HEK293T (cell line): ENCODE measurements around the gene CASKIN2.

Experiments used
- CTCF ChIA-PET: fragments of 350-600 bp; formaldehyde crosslinking; extraction: SDS; loops from one replicate; lab custom pipeline; 2021; ENCODE audit warnings: antibody characterized with exemption, inconsistent platforms; lab: Yijun Ruan, JAX
- POLR2A ChIA-PET: fragments of 350-600 bp; formaldehyde crosslinking; extraction: SDS; loops from one replicate; lab custom pipeline; 2020; ENCODE audit warnings: antibody characterized with exemption, inconsistent platforms; lab: Yijun Ruan, JAX
- DNase-seq: peaks from one replicate; pipeline ENCODE4 v3.0.0; 2012; ENCODE audit warnings: mixed read lengths; ENCODE audit errors: extremely low spot score
- ARNT ChIP-seq: fragments of 450-650 bp; IDR thresholded peaks from 2 replicates; pipeline ENCODE4 v1.6.1; 2017; ENCODE audit warnings: mild to moderate bottlenecking
- BHLHE40 ChIP-seq: fragments of 450-650 bp; IDR thresholded peaks from 2 replicates; pipeline ENCODE4 v1.6.1; 2016; ENCODE audit warnings: mild to moderate bottlenecking, moderate library complexity, borderline replicate concordance
- CTBP1 ChIP-seq: fragments of 450-650 bp; IDR thresholded peaks from 2 replicates; pipeline ENCODE4 v1.6.1; 2016; ENCODE audit warnings: borderline replicate concordance
- ELF4 ChIP-seq: fragments of 450-650 bp; IDR thresholded peaks from 2 replicates; pipeline ENCODE4 v1.6.1; 2017; ENCODE audit warnings: antibody characterized with exemption
- FOXA1 ChIP-seq: fragments of 450-650 bp; IDR thresholded peaks from 2 replicates; pipeline ENCODE4 v1.6.1; 2016; ENCODE audit warnings: mild to moderate bottlenecking
- FOXK2 ChIP-seq: fragments of 450-650 bp; IDR thresholded peaks from 2 replicates; pipeline ENCODE4 v1.6.1; 2016; ENCODE audit warnings: mild to moderate bottlenecking
- FOXM1 ChIP-seq: fragments of 450-650 bp; IDR thresholded peaks from 2 replicates; pipeline ENCODE4 v1.6.1; 2017; ENCODE audit warnings: mild to moderate bottlenecking, borderline replicate concordance
- HDGF ChIP-seq: fragments of 450-650 bp; IDR thresholded peaks from 2 replicates; pipeline ENCODE4 v1.6.1; 2017; ENCODE audit warnings: antibody characterized with exemption, borderline replicate concordance
- L3MBTL2 ChIP-seq: fragments of 450-650 bp; conservative IDR thresholded peaks from 2 replicates; pipeline ENCODE4 v1.6.1; 2016; ENCODE audit warnings: mild to moderate bottlenecking
- LEF1 ChIP-seq: fragments of 450-650 bp; IDR thresholded peaks from 2 replicates; pipeline ENCODE4 v1.6.1; 2017; ENCODE audit warnings: mild to moderate bottlenecking, borderline replicate concordance
- NFRKB ChIP-seq: fragments of 450-650 bp; IDR thresholded peaks from 2 replicates; pipeline ENCODE4 v1.6.1; 2016; ENCODE audit warnings: mild to moderate bottlenecking, moderate library complexity
- SP1 ChIP-seq: fragments of 450-650 bp; IDR thresholded peaks from 2 replicates; pipeline ENCODE4 v1.6.1; 2017
- SUZ12 ChIP-seq: fragments of 450-650 bp; IDR thresholded peaks from 2 replicates; pipeline ENCODE4 v1.6.1; 2016; ENCODE audit warnings: mild to moderate bottlenecking
- TARDBP ChIP-seq: fragments of 450-650 bp; IDR thresholded peaks from 2 replicates; pipeline ENCODE4 v1.6.1; 2016
- ZNF384 ChIP-seq: fragments of 450-650 bp; IDR thresholded peaks from 2 replicates; pipeline ENCODE4 v1.6.1; 2016
- TF ChIP-seq, protein P1 (sequence below): fragments of 450-650 bp; IDR thresholded peaks from 2 replicates; pipeline ENCODE4 v1.6.1; 2016

CASKIN2 gene

GRCh38 chr17:75496005-75496404, 19.3 kb downstream of the CASKIN2 start:
- no peak for DNase-seq
- TF ChIP-seq FOXM1 = no peak
- no peak for TF ChIP-seq FOXK2
- TF ChIP-seq TARDBP = no peak
- no peak for TF ChIP-seq NFRKB
- no peak for TF ChIP-seq SP1
- TF ChIP-seq ZNF384 = no peak
- no peak for TF ChIP-seq HDGF
- no peak for TF ChIP-seq BHLHE40
- no peak for TF ChIP-seq FOXA1
- TF ChIP-seq ELF4 = no peak
- no peak for TF ChIP-seq ARNT
- TF ChIP-seq L3MBTL2 = no peak
- no peak for TF ChIP-seq LEF1
- no peak for TF ChIP-seq CTBP1
- TF ChIP-seq, protein P1, sequence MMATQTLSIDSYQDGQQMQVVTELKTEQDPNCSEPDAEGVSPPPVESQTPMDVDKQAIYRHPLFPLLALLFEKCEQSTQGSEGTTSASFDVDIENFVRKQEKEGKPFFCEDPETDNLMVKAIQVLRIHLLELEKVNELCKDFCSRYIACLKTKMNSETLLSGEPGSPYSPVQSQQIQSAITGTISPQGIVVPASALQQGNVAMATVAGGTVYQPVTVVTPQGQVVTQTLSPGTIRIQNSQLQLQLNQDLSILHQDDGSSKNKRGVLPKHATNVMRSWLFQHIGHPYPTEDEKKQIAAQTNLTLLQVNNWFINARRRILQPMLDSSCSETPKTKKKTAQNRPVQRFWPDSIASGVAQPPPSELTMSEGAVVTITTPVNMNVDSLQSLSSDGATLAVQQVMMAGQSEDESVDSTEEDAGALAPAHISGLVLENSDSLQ = no peak
- no peak for TF ChIP-seq SUZ12
- POLR2A ChIA-PET = interaction anchor here (0.6 to 1.4 kb wide), 2 partner anchors 11 to 40 kb away, joined by 4 to 5 read pairs; partner anchors contain the start of gene TMEM94
- CTCF ChIA-PET = no interaction called here

DNA sequence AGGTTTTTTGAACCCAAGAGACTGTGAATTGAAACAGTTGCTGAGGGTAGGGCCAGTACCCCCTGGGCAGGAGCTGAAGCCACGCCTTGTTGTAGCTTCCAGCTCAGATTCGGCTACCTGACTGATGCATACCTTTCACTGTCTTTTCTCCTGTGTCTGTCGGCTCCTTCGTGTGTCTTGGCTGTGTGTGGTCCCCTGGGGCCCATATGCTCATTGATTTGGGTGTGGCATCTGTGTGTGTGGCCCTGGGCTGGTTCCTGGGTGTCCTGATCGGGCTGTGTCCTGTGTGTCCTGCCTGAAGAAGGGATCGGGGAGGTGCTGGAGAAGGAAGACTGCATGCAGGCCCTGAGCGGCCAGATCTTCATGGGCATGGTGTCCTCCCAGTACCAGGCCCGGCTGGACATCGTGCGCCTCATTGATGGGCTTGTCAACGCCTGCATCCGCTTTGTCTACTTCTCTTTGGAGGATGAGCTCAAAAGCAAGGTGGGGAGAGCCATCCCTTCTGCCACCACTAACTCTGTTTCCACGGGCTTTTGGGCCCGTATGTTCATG, 20.9 kb downstream of the CASKIN2 start:
- ChIA-PET CTCF (interaction anchor here (0.8 kb wide), 1 partner anchor 9 kb away, joined by 3 read pairs; no protein-coding TSS in a partner anchor), POLR2A (no interaction called here)
- TF ChIP-seq ZNF384 = no peak
- no peak for TF ChIP-seq FOXA1
- TF ChIP-seq SUZ12 = no peak
- no peak for TF ChIP-seq NFRKB
- TF ChIP-seq TARDBP = no peak
- no peak for TF ChIP-seq ELF4
- no peak for TF ChIP-seq FOXK2
- TF ChIP-seq, protein P1 = no peak
- TF ChIP-seq CTBP1 = no peak
- no peak for TF ChIP-seq L3MBTL2
- no peak for TF ChIP-seq ARNT
- TF ChIP-seq LEF1 = no peak
- DNase-seq = no peak

DNA sequence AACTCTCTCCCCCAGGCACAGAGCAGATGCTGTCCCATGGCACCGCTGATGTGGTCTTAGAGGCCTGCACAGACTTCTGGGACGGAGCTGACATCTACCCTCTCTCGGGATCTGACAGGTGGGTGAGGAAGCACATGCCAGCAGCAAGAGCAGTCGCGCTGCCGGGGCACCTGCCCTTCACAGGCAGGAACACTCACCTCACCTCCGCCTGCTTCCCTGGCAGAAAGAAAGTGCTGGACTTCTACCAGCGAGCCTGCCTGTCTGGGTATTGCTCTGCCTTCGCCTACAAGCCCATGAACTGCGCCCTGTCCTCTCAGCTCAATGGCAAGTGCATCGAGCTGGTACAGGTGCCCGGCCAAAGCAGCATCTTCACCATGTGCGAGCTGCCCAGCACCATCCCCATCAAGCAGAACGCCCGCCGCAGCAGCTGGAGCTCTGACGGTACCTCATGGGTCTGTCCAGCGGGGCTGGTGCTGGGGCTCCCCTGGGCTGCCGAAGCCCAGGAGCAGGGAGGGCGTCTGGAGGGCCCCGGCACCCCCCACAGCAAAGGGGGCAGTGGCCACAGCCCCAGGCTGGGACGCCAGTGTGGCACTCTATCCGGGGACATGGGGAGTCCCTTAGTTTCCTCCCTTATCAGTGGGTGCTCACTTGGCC, 21.7 kb downstream of the CASKIN2 start:
- DNase-seq = no peak
- POLR2A ChIA-PET = interaction anchor here (0.6 kb wide), 1 partner anchor 23 kb away, joined by 3 read pairs; the partner anchor contains the start of gene TSEN54
- TF ChIP-seq FOXA1 = no peak
- TF ChIP-seq ELF4 = no peak
- no peak for TF ChIP-seq SUZ12
- TF ChIP-seq SP1 = no peak
- no peak for TF ChIP-seq ZNF384
- no peak for TF ChIP-seq BHLHE40
- no peak for TF ChIP-seq TARDBP
- TF ChIP-seq FOXM1 = no peak
- TF ChIP-seq, protein P1 = no peak
- no peak for TF ChIP-seq FOXK2
- no peak for TF ChIP-seq CTBP1
- TF ChIP-seq ARNT = no peak
- no peak for TF ChIP-seq LEF1
- TF ChIP-seq L3MBTL2 = no peak
- no peak for TF ChIP-seq NFRKB
- no peak for TF ChIP-seq HDGF
- CTCF ChIA-PET = interaction anchor here (0.8 kb wide), 1 partner anchor 10 kb away, joined by 3 read pairs; no protein-coding TSS in a partner anchor

DNA sequence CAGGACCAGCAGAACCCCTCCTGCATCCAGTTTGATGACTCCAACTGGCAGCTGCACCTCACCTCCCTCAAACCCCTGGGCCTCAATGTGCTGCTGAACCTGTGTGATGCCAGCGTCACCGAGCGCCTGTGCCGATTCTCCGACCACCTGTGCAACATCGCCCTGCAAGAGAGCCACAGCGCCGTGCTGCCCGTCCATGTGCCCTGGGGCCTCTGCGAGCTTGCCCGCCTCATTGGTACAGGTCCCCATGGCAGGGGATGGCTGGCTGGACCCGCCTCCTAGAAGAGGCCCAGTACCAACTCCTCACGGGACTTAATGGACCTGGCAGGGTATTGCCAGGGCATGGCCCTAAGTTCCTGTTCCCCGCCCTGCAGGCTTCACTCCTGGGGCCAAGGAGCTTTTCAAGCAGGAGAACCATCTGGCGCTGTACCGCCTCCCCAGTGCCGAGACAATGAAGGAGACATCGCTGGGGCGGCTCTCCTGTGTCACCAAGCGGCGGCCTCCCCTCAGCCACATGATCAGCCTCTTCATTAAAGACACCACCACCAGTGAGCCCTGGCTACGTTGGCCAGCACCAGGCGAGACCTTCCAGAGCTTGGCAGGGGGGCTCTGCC, 22.7 kb downstream of the CASKIN2 start:
- POLR2A ChIA-PET = no interaction called here
- TF ChIP-seq BHLHE40 (no peak), ARNT (no peak), LEF1 (no peak), L3MBTL2 (no peak), ZNF384 (no peak), ELF4 (no peak), TARDBP (no peak), SUZ12 (no peak), CTBP1 (no peak), FOXK2 (no peak), HDGF (no peak), SP1 (no peak), NFRKB (no peak)
- TF ChIP-seq, protein P1 = no peak
- CTCF ChIA-PET = no interaction called here
- DNase-seq = no peak

DNA sequence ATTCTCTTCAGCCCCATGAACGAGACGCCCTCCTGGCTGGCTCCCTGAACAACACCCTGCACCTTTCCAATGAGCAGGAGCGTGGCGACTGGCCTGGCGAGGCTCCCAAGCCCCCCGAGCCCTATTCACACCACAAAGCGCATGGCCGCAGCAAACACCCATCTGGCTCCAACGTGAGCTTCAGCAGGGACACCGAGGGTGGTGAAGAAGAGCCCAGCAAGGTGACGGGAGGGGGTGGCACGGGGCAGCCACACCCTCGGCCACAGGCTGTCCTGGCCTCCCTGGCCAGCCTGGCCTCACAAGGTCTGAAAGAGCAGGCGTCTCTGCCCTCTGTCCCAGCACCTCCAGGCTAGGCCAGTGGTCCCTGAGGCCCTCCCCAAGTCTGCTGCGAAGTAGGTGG, 23.7 kb downstream of the CASKIN2 start:
- CTCF ChIA-PET = interaction anchor here (0.6 kb wide), 1 partner anchor 76 kb away, joined by 3 read pairs; no protein-coding TSS in a partner anchor
- POLR2A ChIA-PET = interaction anchor here (1.1 kb wide), 1 partner anchor 36 kb away, joined by 6 read pairs; the partner anchor contains the start of gene TMEM94
- no peak for TF ChIP-seq HDGF
- no peak for TF ChIP-seq NFRKB
- TF ChIP-seq SUZ12 = no peak
- TF ChIP-seq ELF4 = no peak
- TF ChIP-seq CTBP1 = no peak
- TF ChIP-seq FOXA1 = no peak
- no peak for TF ChIP-seq TARDBP
- TF ChIP-seq, protein P1 = no peak
- no peak for TF ChIP-seq L3MBTL2
- TF ChIP-seq BHLHE40 = no peak
- TF ChIP-seq ARNT = no peak
- TF ChIP-seq LEF1 = no peak
- no peak for TF ChIP-seq ZNF384
- no peak for TF ChIP-seq SP1
- no peak for TF ChIP-seq FOXK2
- TF ChIP-seq FOXM1 = no peak
- DNase-seq = no peak
